Stimulated activated CD4-positive, alpha-beta T cell treated with anti-CD3 and anti-CD28 coated beads, Interleukin-2, amount 100 ng/mL, for 4 hours (primary cell): Measurements from ENCODE around the gene RPL27A.

ENCODE experiments used
- DNase-seq: peaks from one replicate; pipeline ENCODE4 v3.0.0-alpha.2; 2020; ENCODE audit warnings: low read depth

Gene RPL27A

DNA sequence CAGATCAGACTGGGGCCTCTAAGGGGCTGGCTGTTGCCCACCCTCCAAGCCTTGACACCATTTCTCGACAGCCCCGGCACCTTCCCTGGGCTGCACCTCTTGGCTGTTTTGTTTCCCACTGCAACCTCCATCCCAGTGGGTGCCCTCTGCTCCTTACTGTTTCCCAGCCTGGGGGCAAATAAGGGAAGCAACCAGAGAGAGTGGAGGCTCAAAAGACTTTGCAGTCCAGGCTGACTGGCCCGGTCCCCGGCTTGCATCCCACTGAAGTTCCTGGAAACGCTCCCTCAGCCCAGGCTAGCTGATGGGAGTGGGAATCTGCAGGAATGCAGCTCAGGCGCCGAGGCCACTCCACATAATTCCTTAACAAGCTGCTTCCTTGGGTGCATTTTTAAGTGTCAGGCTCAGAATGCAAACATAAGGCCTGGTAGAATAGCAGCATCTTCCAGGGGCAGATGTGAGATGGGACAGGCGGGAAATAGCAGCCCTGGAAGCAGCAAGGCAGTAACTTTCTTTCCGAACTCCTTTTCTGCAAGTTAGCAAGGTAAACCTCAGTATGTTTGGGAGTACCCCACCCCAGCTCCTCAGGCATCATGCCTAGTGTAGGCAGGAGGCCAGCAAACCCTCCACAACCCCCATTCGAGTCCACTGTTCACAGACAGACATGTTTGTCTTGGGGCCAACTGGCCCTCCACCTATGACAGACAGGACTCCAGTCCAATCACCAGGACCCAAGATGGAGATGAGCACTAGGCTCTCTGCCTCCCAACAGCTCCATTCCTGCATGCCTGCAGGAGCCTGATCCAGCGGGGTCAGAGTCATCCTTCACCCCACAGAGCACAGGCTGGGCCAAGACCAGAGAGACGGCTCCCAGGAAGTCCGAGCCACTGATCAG is 39.3 kb downstream of the RPL27A start:
- no peak for DNase-seq

DNA sequence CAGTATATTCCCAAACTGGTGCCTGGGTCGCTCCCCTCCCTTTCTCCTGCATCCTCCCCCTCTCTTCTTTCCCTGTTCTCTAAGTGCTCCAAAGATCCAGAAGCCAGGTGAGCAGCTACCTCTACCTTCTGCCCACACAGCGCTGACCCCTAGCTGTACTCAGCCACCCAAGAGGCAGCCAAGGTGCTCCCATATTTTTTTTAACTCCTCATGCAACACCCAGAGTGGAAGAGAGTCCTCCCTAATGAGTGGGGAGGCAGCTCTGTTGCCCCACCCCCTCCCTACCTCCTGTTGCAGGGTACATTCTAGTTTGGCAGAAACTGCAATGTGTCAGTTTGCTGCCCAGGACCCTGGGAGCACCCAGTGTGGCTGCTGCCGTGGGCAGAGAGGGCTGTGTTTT is 40.2 kb downstream of the RPL27A start:
- no peak for DNase-seq

DNA sequence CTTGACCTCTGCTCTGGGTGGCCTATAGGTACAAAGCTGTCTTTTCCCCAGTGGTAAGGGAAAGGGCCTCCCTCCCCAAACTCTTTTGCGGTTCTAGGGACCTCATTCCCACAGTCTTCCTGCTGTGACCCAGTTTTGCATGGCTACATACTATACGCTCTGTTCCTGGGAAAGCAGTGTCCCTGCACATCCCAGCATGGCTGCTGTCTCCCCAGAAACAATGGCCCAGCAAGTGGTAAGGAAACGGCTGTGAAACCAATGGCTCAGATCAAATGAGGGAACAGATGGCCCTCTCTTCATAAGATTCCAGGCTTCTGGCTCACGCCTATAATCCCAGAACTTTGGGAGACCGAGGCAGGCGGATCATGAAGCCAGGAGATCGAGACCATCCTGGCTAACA is 41.1 kb downstream of the RPL27A start:
- no peak for DNase-seq

DNA sequence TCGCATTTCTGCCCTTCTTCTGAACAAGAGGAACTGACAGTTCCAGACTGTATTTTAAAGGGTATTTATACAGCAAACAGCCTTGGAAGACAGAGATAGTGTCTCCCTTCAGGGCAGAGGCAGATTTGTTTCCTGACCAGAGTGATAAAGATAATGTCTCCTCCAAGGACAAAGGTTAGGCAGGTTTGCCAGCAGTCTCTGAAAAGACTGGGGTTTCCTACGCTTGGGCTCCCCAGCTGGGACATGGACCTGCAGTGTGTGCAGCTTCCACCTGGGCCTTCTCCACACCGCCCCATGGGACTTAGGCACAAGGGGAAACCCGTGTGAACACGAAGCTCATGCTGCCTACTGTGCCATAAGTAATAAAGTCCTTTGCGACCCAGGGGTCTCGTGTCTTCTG is 42.1 kb downstream of the RPL27A start:
- no peak for DNase-seq

DNA sequence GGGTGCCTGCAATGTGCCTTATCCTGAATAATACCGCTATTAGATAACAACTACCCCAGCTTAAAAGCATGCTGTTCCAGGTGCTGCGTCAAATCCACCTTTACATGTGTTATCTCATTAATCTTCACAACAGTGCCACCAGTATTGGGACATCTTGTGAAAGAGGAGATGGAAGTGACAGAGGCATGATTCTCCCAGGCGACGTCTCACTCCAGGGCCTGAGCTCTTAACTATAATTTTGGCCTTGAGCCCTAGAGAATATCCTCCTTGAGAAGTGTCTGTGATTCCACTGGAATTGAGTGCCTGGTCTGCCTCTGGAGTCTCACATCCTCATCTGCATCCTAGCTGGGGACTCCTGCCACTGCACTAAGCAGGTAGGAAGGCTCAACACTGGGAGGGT is 43.8 kb downstream of the RPL27A start:
- DNase-seq = no peak

DNA sequence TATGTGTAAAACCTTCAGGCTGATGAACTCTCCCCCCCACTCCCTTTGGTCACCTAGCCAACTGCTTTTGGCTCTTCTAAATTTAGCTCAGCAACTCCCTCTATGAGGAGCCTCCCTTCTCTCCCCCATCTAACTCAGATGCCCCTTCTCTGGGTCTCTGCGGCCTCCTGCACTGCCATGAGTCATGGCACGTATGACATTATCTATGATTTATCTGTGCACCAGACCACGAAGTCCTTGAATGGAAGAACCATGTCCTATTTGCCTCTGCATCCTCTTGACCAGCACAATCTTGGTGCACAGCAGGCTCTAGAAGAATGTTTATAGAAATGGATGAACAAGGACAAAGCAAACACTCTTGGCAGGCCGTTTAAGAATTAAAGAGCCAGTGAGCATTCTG is 46.0 kb downstream of the RPL27A start:
- DNase-seq = no peak

DNA sequence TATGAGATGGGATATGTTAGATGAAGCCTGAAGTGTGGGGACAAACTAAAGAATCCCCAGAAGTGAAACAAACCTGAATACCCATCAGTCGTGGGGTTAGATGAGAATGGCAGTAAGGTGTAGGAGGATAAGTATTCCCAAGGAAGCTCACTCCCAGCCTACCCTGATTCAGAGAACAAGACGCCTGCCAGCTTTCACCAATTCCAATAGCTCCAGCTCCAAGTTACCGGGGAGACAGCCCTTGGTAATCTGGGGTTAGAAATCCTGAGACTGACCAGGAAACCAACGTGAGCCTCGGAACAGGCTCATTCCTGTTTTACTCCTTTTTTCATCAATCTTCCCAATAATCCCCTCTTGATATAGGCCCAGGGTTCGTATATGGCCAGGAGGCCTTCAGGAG is 46.5 kb downstream of the RPL27A start:
- no peak for DNase-seq

DNA sequence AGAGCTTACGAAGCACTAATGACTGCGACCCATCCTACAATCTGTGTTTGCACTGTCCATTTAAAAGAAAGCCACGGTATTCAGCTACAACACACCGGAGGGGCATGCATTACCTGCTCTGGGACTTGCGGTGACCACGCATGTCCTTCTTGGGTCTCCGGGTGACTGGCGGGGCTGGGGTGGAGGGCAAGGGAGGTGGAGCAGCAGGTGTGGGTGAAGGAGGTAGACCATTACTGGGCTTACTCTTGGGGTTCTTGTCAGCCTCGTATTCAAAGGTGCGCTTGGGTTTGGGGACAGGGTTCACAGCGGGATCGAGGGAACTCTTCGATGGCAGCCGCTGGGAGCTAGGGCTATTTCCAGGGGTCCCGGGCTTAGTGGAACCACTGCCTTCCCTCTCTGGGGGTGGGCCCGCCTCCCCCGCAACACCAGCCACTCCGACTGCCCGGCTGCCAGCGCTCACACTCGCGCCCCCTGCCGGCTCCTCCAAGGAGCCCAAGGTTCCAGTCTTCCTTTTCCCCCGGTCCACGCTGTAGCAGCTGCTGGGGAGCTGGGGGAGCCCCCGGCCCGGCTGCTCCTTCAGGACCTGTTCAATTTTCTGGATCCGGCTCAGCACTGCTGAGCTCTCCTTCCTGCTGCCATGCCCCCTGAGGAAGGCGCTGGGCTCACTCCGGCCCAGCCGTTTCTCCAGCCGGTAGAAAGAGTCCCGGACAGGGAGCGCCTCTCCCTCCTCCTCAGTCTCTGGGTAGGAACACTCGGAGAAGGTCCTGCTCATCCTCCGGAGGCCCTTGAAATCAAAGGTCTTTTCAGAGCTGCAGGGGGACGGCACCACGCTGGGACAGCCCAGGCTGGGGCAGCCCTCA is 47.5 kb downstream of the RPL27A start:
- DNase-seq = no peak

DNA sequence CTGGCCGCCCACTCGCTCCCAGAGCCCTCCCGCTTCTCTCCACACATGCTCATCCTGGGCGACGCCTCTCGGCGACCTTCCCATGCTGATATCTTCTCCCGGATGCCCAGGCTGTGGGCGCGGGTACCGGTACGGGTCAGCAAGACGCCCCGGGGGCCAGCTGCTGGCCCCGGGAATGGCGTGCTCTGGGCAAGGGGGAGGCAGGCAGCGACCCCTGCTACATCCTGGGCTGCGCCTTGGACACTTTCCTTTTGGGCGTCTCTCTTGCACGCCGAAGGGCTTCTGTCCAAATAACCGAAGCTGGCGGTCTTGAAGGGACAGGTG is 48.1 kb downstream of the RPL27A start:
- no peak for DNase-seq

DNA sequence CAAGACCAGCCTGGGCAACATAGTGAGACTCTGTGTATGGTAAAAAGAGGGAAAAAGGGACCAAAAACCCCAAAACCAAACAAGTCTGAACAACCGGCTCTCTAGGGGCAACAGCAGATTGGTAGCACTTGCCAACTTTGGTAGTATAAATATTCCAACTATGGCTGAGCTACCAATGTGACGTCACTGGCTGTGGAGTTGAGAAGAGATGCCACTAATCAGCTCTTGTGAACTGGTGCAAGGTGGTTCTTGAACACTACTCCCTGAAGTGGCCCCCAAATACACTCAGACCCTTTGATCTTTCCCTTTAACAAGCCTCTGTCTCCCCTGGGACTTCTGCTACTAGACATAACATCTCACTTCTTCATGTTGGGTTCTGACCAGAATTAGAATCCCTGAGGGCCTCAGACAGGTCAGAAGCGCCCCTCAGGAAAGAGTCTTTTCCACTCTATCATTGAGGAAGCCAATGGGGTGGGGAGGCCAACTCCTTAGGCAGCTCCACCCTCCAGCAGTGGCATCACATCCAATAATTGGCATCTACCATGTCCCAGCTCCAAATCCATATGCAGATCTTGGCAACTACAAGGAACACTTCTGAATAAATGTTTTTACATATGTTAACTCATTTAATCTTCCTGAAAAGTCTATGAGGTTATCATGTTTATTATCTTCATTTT is 49.2 kb downstream of the RPL27A start:
- DNase-seq = no peak

DNA sequence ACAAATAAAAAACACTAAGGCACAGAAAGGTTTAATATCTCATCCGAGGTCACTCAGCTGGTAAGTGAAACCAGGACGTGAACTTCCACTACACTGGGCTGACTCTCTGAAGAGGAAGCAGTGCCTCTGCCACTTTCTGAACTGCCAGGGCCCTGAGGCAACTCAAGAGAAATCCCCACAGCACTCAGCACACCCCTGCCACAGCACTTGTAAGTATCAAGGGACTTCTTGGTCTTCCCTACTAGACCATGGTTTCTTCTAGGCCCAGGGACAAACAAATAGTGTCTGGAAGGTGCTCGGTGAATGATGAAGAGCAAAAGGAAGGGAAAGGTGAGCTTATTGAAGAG is 49.7 kb downstream of the RPL27A start:
- DNase-seq = no peak

DNA sequence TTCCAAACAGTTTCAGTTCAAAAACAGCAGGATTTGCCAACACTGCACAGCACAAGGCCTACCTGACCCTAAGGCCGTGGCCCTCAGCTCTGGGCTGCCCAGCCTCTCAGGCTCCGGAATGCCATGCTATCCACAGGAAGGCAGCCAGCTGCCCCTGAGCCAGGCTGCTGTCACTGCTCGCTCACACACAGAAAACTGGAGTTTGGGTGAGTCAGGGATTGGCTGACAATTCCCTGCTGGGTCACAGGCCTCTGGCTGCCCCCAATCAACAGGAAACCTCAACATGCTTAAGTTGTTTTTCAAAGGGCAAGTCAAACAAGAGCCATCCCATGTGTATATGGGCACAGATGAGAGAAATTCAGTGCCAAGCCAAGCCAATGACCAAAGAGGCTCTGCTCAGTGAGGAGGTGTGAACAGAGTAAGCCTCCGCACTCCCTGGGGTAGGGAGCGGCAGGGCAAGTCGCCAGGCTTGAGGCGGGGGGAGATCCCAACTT is 50.2 kb downstream of the RPL27A start:
- no peak for DNase-seq

DNA sequence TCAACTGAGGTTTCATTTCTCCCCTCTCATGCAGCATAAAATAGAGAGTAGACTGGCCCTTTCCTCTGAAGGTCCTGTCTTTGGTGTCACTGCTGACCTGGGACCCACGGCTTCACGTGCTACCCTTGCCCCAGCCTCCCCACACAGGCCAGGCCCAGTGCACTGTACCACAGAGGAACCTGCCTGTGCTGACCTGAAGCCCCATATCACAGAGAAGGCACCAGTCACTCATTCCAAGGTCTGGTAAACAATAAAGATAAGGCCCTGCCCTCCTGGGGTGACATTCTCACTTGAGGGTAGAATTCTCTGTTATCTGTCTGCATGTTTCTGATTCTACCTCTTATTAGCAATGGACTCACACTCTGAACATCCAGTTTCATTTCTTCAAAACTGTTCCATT is 51.3 kb downstream of the RPL27A start:
- no peak for DNase-seq

DNA sequence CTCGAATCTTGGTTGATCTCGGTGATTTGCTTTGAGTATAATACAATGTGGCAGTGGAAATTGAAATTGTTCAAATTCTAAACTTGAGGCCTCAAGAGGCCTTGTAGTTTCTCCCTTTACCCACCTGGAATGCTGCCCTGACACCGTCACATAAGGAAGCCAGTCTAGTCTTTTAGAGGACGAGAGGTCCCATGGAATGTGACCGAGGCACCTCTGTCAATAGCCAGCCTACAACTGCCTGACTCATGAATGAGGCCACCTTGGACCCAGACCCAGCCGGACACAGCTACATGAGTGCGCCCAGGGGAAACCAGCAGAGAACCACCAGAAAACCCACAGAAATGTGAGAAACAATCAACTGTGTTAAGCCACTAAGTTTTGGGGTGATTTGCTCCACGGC is 52.5 kb downstream of the RPL27A start:
- no peak for DNase-seq

DNA sequence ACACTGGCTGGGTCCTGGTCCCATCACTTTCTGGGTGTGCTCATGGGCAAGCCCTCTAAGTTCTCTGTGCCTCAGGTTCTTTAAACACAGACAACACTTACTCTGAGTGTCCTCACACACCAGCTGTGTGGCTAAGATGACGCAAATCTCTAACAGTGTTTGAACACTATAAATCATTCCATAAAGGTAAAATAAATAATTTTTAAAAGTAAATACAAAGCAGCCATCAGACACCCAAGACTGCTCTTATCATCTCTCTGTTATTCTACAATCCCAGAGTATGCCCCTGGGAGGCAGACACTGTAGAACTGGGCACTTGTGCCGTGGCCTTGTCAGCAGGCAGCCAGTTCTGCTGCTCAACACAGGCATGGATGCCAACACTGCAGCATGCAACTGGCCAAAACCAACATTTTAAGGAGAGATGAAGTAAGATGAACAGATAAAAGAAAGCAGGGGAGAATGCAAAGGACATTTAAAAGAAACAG is 56.8 kb downstream of the RPL27A start:
- DNase-seq = no peak
